Stimulated activated naive CD8-positive, alpha-beta T cell treated with anti-CD3 and anti-CD28 coated beads, Interleukin-15, Interleukin-2, amounts not matched to agents 100 ng/mL and 50 ng/mL, for 24 hours (primary cell): ENCODE measurements around the gene OSCAR.

Experiments used
- H3K27ac Mint-ChIP-seq: one replicate; pipeline ENCODE4 v1.8.0; 2021; ENCODE audit warnings: mild to moderate bottlenecking, mixed read lengths
- H3K27me3 Mint-ChIP-seq: one replicate; pipeline ENCODE4 v1.8.0; 2021; ENCODE audit warnings: mixed read lengths
- H3K36me3 Mint-ChIP-seq: one replicate; pipeline ENCODE4 v1.8.0; 2021; ENCODE audit warnings: low read depth, mixed read lengths
- H3K4me1 Mint-ChIP-seq: one replicate; pipeline ENCODE4 v1.8.0; 2021; ENCODE audit warnings: low read depth, mixed read lengths
- H3K4me3 Mint-ChIP-seq: one replicate; pipeline ENCODE4 v1.8.0; 2021; ENCODE audit warnings: mild to moderate bottlenecking, mixed read lengths
- H3K9me3 Mint-ChIP-seq: one replicate; pipeline ENCODE4 v1.8.0; 2021; ENCODE audit warnings: mixed read lengths

OSCAR gene

DNA sequence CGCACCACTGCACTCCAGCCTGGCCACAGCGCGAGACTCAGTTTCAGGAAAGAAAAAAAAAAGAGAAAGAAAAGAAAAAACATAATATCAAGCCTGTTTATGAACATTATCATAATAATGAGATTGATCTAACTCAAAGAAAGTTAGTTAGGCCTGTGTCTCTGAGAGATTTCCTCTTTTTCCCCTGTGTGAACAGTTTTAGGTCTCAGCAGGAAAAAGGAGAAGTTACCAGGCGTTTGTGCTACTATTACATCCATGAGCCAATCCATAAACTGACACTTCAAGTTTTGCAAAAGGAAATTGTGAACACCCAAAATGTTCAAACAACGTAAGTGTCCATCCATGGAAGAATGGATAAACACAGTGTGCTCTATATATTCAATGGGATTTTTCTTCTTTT lies 23.3 kb downstream of the OSCAR start:
- H3K27me3 Mint-ChIP-seq: no peaks in the 10 kb centered on the region
- no peaks in the 10 kb centered on the region for H3K9me3 Mint-ChIP-seq
- H3K27ac Mint-ChIP-seq: no peak overlapping the region
- H3K36me3 Mint-ChIP-seq: no peaks in the 10 kb centered on the region
- H3K4me1 Mint-ChIP-seq: no peaks in the 10 kb centered on the region
- no peak overlapping the region for H3K4me3 Mint-ChIP-seq

GRCh38 chr19:54074851-54075250 lies 25.8 kb downstream of the OSCAR start:
- Mint-ChIP-seq H3K27me3 (no peaks in the 10 kb centered on the region), H3K9me3 (no peaks in the 10 kb centered on the region), H3K4me3 (no peak overlapping the region), H3K36me3 (no peaks in the 10 kb centered on the region), H3K27ac (no peak overlapping the region), H3K4me1 (no peaks in the 10 kb centered on the region)

GRCh38 chr19:54073829-54074228 lies 26.8 kb downstream of the OSCAR start:
- no peaks in the 10 kb centered on the region for H3K9me3 Mint-ChIP-seq
- no peak overlapping the region for H3K27ac Mint-ChIP-seq
- H3K4me3 Mint-ChIP-seq: no peak overlapping the region
- H3K4me1 Mint-ChIP-seq: no peaks in the 10 kb centered on the region
- H3K27me3 Mint-ChIP-seq: no peaks in the 10 kb centered on the region
- no peaks in the 10 kb centered on the region for H3K36me3 Mint-ChIP-seq

DNA sequence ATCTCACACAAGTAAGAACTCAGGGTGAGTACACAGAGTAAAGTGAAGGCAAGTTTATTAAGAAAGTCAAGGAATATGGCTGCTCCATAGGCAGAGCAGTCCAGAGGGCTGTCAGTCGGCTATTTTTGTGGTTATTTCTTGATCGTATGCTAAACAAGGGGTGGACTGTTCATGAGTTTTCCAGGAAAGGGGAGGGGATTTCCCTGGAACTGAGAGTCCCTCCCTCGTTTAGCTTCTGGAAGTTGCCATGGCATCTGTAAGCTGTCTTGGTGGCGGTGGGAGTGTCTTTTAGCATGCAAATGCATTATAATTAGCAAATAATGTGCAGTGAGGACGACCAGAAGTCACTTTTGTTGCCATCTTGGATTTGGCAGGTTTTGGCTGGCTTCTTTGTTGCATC lies 31.1 kb downstream of the OSCAR start:
- no peak overlapping the region for H3K4me3 Mint-ChIP-seq
- no peak overlapping the region for H3K27ac Mint-ChIP-seq
- no peaks in the 10 kb centered on the region for H3K4me1 Mint-ChIP-seq
- no peaks in the 10 kb centered on the region for H3K9me3 Mint-ChIP-seq
- no peaks in the 10 kb centered on the region for H3K36me3 Mint-ChIP-seq
- H3K27me3 Mint-ChIP-seq: peaks cover 7% of the 10 kb centered on the region

GRCh38 chr19:54063350-54064116 lies 37.1 kb downstream of the OSCAR start, which contains the start of gene VSTM1:
VSTM1 (minus strand) TSS chr19:54063897; CDS start chr19:54063777, 120 bp downstream.
- no peaks in the 10 kb centered on the region for H3K4me1 Mint-ChIP-seq
- H3K27ac Mint-ChIP-seq: no peak within 1 kb of the TSS
- H3K9me3 Mint-ChIP-seq: no peaks in the 10 kb centered on the region
- no peak within 1 kb of the TSS for H3K4me3 Mint-ChIP-seq
- peaks cover 16% of the 10 kb centered on the region for H3K27me3 Mint-ChIP-seq
- H3K36me3 Mint-ChIP-seq: no peaks in the 10 kb centered on the region

GRCh38 chr19:54062643-54063042 lies 38.0 kb downstream of the OSCAR start:
- no peak overlapping the region for H3K4me3 Mint-ChIP-seq
- H3K4me1 Mint-ChIP-seq: no peaks in the 10 kb centered on the region
- no peaks in the 10 kb centered on the region for H3K9me3 Mint-ChIP-seq
- no peak overlapping the region for H3K27ac Mint-ChIP-seq
- H3K27me3 Mint-ChIP-seq: peaks cover 16% of the 10 kb centered on the region
- H3K36me3 Mint-ChIP-seq: no peaks in the 10 kb centered on the region

- H3K4me3 Mint-ChIP-seq: no peak overlapping the region
- H3K27ac Mint-ChIP-seq: no peak overlapping the region
- peaks cover 41% of the 10 kb centered on the region for H3K27me3 Mint-ChIP-seq
- H3K4me1 Mint-ChIP-seq: no peaks in the 10 kb centered on the region
- H3K9me3 Mint-ChIP-seq: peaks cover 8% of the 10 kb centered on the region
- H3K36me3 Mint-ChIP-seq: no peaks in the 10 kb centered on the region
Measured at GRCh38 chr19:54047616-54048015, 53.0 kb downstream of the OSCAR start.

DNA sequence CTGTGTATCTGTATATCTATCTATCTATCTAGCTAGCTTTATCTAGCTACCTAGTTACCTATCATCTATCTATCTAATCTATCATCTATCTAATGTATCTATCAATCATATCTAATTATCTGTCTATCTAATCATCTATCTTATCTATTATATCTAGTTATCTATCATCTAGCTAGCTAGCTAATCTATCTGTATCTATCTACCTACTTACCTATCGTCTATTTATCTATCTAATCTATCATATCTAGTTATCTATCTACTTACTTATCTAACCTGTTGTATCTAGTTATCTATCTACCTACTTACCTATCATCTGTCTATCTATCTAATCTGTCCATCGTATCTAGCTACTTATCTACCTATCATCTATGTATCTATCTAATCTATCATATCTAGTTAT lies 54.8 kb downstream of the OSCAR start:
- Mint-ChIP-seq H3K9me3 (peaks cover 8% of the 10 kb centered on the region), H3K27me3 (peaks cover 46% of the 10 kb centered on the region), H3K4me3 (no peak overlapping the region), H3K36me3 (no peaks in the 10 kb centered on the region), H3K27ac (no peak overlapping the region), H3K4me1 (no peaks in the 10 kb centered on the region)
